GM23338 (cell line): ENCODE data around the gene KLHL12. TPM values are rescaled to one million over a fixed set of nuclear protein-coding genes. Genes with fewer than 3 reads are reported as not detected.

Experiments
- ATAC-seq: fragments of 200-7000 bp; cut with Tn5 transposase; 3 replicates; pipeline ENCODE4 v1.9.1; 2020
- DNase-seq: peaks from one replicate; pipeline ENCODE4 v3.0.0-alpha.2; 2015; ENCODE audit warnings: low spot score
- H2AFZ ChIP-seq: fragments of 200-600 bp; sonication (generic); 2 replicates; pipeline ENCODE4 v1.8.0; 2016; ENCODE audit warnings: antibody characterized with exemption, mild to moderate bottlenecking, moderate library complexity
- H3F3A ChIP-seq: fragments of 200-600 bp; sonication (generic); replicated peaks from 2 replicates; pipeline ENCODE4 v1.8.0; 2017; ENCODE audit warnings: antibody characterized with exemption, mixed run types, low read depth
- H3K27ac ChIP-seq: fragments of 200-600 bp; sonication (generic); 2 replicates; pipeline ENCODE4 v1.6.1; 2016; ENCODE audit warnings: low read depth
- H3K27me3 ChIP-seq: fragments of 200-600 bp; sonication (generic); 2 replicates; pipeline ENCODE4 v1.8.0; 2016; ENCODE audit warnings: mild to moderate bottlenecking, mixed run types, moderate library complexity; ENCODE audit not compliant: insufficient read depth
- H3K36me3 ChIP-seq: fragments of 200-600 bp; sonication (generic); 2 replicates; pipeline ENCODE4 v1.8.0; 2016; ENCODE audit warnings: mild to moderate bottlenecking; ENCODE audit not compliant: insufficient read depth
- H3K4me1 ChIP-seq: fragments of 200-600 bp; sonication (generic); 2 replicates; pipeline ENCODE4 v1.8.0; 2016; ENCODE audit warnings: mild to moderate bottlenecking, moderate library complexity; ENCODE audit not compliant: insufficient read depth
- H3K4me2 ChIP-seq: fragments of 200-600 bp; sonication (generic); 2 replicates; pipeline ENCODE4 v1.7.1; 2017; ENCODE audit warnings: mixed run types
- H3K4me3 ChIP-seq: fragments of 200-600 bp; sonication (generic); 2 replicates; pipeline ENCODE4 v1.6.1; 2016; ENCODE audit warnings: mixed run types
- H3K79me2 ChIP-seq: fragments of 200-600 bp; sonication (generic); replicated peaks from 2 replicates; pipeline ENCODE4 v1.8.0; 2017; ENCODE audit warnings: mild to moderate bottlenecking; ENCODE audit not compliant: insufficient read depth
- H3K9me2 ChIP-seq: fragments of 200-600 bp; sonication (generic); 2 replicates; pipeline ENCODE4 v1.8.0; 2017; ENCODE audit not compliant: insufficient read depth
- H4K20me1 ChIP-seq: fragments of 200-600 bp; sonication (generic); replicated peaks from 2 replicates; pipeline ENCODE4 v1.8.0; 2017; ENCODE audit warnings: mild to moderate bottlenecking; ENCODE audit not compliant: insufficient read depth
- H3K27ac Mint-ChIP-seq: 2 replicates; pipeline ENCODE4 v1.8.0; 2020; ENCODE audit warnings: inconsistent platforms, mild to moderate bottlenecking, moderate library complexity, mixed read lengths
- H3K27me3 Mint-ChIP-seq: 3 replicates; pipeline ENCODE4 v1.8.0; 2022; ENCODE audit warnings: low read depth, mild to moderate bottlenecking, moderate library complexity, mixed read lengths, inconsistent platforms; ENCODE audit not compliant: insufficient read depth, poor library complexity
- H3K36me3 Mint-ChIP-seq: 3 replicates; pipeline ENCODE4 v1.8.0; 2021; ENCODE audit warnings: low read depth, mild to moderate bottlenecking, inconsistent platforms, moderate library complexity, mixed read lengths
- H3K4me1 Mint-ChIP-seq: 3 replicates; pipeline ENCODE4 v1.8.0; 2020; ENCODE audit warnings: mild to moderate bottlenecking, inconsistent platforms, mixed read lengths
- H3K4me3 Mint-ChIP-seq: 3 replicates; pipeline ENCODE4 v1.8.0; 2021; ENCODE audit warnings: moderate library complexity, mild to moderate bottlenecking, inconsistent platforms, mixed read lengths
- H3K9me3 Mint-ChIP-seq: 3 replicates; pipeline ENCODE4 v1.8.0; 2020; ENCODE audit warnings: moderate library complexity, mild to moderate bottlenecking, inconsistent platforms, mixed read lengths
- CTCF ChIP-seq, 2 experiments: fragments of 200-600 bp in 1 of 2; sonication (generic) in 1 of 2; conservative IDR thresholded peaks; 2 replicates each; pipeline versions ENCODE4 v1.5.1 to v1.6.1; 2016 to 2017; ENCODE audit warnings: antibody characterized with exemption in 2 of 2, low read depth in 2 of 2, mild to moderate bottlenecking in 2 of 2, moderate library complexity in 1 of 2
- ETS1 ChIP-seq: IDR thresholded peaks from 2 replicates; pipeline ENCODE4 v1.6.1; 2016; ENCODE audit warnings: antibody characterized with exemption
- JUNB ChIP-seq: IDR thresholded peaks from one replicate; pipeline ENCODE4 v1.6.1; 2016; ENCODE audit warnings: antibody characterized with exemption; ENCODE audit not compliant: unreplicated experiment
- POLR2AphosphoS5 ChIP-seq: IDR thresholded peaks from 2 replicates; pipeline ENCODE4 v1.6.1; 2016; ENCODE audit warnings: antibody characterized with exemption, low read depth
- REST ChIP-seq: IDR thresholded peaks from one replicate; pipeline ENCODE4 v1.6.1; 2018; ENCODE audit warnings: antibody characterized with exemption; ENCODE audit not compliant: unreplicated experiment
- STAT1 ChIP-seq: IDR thresholded peaks from one replicate; pipeline ENCODE4 v1.6.1; 2016; ENCODE audit warnings: antibody characterized with exemption; ENCODE audit not compliant: unreplicated experiment
- ZNF331 ChIP-seq: fragments of 250-450 bp; sonication (Bioruptor Pico); IDR thresholded peaks from 2 replicates; pipeline ENCODE4 v1.5.0; 2020; ENCODE audit warnings: low read depth, mild to moderate bottlenecking, moderate library complexity
- ZNF462 ChIP-seq: fragments of 250-450 bp; sonication (Bioruptor Pico); IDR thresholded peaks from 2 replicates; pipeline ENCODE4 v1.5.0; 2020; ENCODE audit warnings: mild to moderate bottlenecking, moderate library complexity
- polyA plus RNA-seq: library from polyadenylated mRNA; unstranded; fragments of >200 nt; fragmentation: Nextera tagmentation; extraction: Ambion mirVana; gene quantifications from 2 replicates; pipeline ENCODE4 v1.2.1, GENCODE V29; 2016
- total RNA-seq: library from RNA; depleted of rRNA; stranded (reverse); fragments of >200 nt; shearing (Covaris generic); gene quantifications from 2 replicates; pipeline ENCODE4 v1.2.3, GENCODE V29; 2014

Gene KLHL12
- total and polyA plus RNA-seq, 2 experiments from 2014 or later, result 14.6 to 27.5 TPM

- H3K4me1 Mint-ChIP-seq, result peaks cover 11% of the 10 kb centered on the region; the same call in 2 of the 3 replicates
- H3K27me3 Mint-ChIP-seq, result peaks cover 13% of the 10 kb centered on the region
- Histone ChIP-seq H3K36me3 (peaks cover 15% of the 10 kb centered on the region; the same call in 1 of the 2 replicates), H3K9me2 (no peaks in the 10 kb centered on the region), H2AFZ (no peak overlapping the region), H3K27ac (no peak overlapping the region), H3K27me3 (no peaks in the 10 kb centered on the region), H3K79me2 (peaks cover 27% of the 10 kb centered on the region), H4K20me1 (peaks cover 9% of the 10 kb centered on the region), H3K4me1 (peaks cover 9% of the 10 kb centered on the region; the same call in 1 of the 2 replicates), H3K4me3 (no peak overlapping the region), H3K4me2 (no peak overlapping the region), H3F3A (no peaks in the 10 kb centered on the region; the same call in 1 of the 2 replicates)
- no peak overlapping the region for H3K27ac Mint-ChIP-seq
- DNase-seq (no peak), ATAC-seq (no peak)
- TF ChIP-seq ZNF331 (CRISPR knock-in tag) (no peak), STAT1 (no peak), REST (no peak), ZNF462 (no peak), POLR2AphosphoS5 (no peak), ETS1 (no peak), JUNB (no peak), CTCF (conservative IDR thresholded peaks at IDR 0.05; ENCODE audit: low read depth in 2 of 2) (no peak)
- no peaks in the 10 kb centered on the region for H3K9me3 Mint-ChIP-seq
- no peak overlapping the region for H3K4me3 Mint-ChIP-seq
- H3K36me3 Mint-ChIP-seq, result peaks cover 46% of the 10 kb centered on the region
Measured at GRCh38 chr1:202856014-202856413, 71.0 kb downstream of the KLHL12 start.
